GM10266 (cell line): ENCODE data around the gene EPHA3.

ENCODE experiments used
- DNase-seq: peaks from one replicate; pipeline ENCODE4 v3.0.0; 2012; ENCODE audit errors: extremely low spot score
- TF ChIP-seq, protein P1 (sequence below): IDR thresholded peaks from 2 replicates; pipeline ENCODE4 v1.5.1; 2012; ENCODE audit warnings: mild to moderate bottlenecking, low read depth; ENCODE audit not compliant: control insufficient read depth, insufficient read depth; ENCODE audit errors: missing control alignments

The EPHA3 gene

DNA sequence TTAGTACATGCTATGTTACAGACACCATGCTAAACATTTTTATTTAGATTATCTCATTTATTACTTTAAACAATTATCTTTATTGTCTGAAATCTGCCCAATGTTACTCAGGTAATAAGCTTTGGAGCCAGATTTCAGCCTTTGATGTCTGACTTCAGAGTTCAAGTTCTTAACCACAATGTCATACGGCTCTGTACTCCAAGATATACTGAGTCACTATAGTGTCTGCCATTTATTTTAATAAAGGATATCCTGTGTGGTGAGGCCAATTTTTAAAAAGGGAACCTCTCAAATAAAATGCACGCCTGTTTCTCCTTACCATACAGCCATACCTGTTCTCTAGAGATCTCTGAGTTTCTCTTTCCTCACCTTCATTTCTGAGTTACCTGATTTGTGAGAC, 193.1 kb downstream of the EPHA3 start:
- TF ChIP-seq, protein P1, sequence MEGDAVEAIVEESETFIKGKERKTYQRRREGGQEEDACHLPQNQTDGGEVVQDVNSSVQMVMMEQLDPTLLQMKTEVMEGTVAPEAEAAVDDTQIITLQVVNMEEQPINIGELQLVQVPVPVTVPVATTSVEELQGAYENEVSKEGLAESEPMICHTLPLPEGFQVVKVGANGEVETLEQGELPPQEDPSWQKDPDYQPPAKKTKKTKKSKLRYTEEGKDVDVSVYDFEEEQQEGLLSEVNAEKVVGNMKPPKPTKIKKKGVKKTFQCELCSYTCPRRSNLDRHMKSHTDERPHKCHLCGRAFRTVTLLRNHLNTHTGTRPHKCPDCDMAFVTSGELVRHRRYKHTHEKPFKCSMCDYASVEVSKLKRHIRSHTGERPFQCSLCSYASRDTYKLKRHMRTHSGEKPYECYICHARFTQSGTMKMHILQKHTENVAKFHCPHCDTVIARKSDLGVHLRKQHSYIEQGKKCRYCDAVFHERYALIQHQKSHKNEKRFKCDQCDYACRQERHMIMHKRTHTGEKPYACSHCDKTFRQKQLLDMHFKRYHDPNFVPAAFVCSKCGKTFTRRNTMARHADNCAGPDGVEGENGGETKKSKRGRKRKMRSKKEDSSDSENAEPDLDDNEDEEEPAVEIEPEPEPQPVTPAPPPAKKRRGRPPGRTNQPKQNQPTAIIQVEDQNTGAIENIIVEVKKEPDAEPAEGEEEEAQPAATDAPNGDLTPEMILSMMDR, result no peak
- DNase-seq, result no peak

- TF ChIP-seq, protein P1, result no peak
- no peak for DNase-seq
These were observed 193.6 kb downstream of the EPHA3 start for GRCh38 chr3:89300981-89301380.

GRCh38 chr3:89303701-89304100, 196.3 kb downstream of the EPHA3 start:
- TF ChIP-seq, protein P1, result no peak
- DNase-seq, result no peak

DNA sequence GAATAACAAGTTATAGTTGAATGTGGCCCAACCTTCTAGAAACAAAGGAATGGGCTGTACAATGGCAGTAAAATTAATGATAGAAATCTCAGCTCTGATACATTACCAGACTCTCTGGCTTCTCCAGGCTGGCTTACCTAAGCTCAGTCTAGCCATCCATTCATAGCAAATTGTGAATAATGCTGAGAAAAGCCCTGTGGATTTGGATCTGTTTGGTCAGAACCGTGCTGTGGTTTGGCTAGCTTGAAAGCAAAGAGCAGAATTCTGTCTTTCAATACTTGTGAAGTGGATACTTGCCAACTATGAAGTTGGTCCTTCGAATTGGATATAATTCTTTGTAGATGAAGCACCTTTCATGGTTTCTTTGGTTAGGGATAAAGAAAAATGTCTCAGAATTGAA, 199.1 kb downstream of the EPHA3 start:
- TF ChIP-seq, protein P1, result no peak
- DNase-seq, result no peak

DNA sequence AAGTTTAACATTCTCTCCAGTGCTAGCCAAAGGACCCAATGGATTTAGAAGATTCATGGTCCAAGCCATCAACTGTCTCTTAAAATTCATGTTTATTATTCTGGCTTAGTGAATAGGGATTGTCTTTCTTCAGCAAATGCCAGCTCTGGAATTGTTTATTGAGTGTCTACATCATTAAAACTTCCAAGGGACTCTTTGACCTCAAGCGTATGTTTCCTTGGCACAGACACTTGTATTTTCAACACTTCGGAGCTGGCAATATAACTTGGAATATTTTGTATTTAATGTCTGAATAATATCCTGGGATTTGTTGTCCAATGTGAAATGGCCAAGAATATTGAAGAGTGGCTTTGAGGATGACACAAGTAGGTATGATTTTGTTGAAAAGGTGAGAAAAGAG, 204.2 kb downstream of the EPHA3 start:
- TF ChIP-seq, protein P1, result no peak
- DNase-seq, result no peak

GRCh38 chr3:89312141-89312540, 204.7 kb downstream of the EPHA3 start:
- DNase-seq, result no peak
- TF ChIP-seq, protein P1, result no peak

- TF ChIP-seq, protein P1, result no peak
- DNase-seq, result no peak
These were observed 207.2 kb downstream of the EPHA3 start for GRCh38 chr3:89314454-89315098.
